ENCODE measurements around the gene HCLS1. TPM values are rescaled to one million over a fixed set of nuclear protein-coding genes. Genes with fewer than 3 reads are reported as not detected.

HCLS1 gene
- total RNA-seq, 1 experiment from 2014 or later, result 1.2 TPM

- no peak overlapping the region for H4K5ac ChIP-seq (ENCODE audit: insufficient read length, low read depth, low read length)
- no peak overlapping the region for H3K14ac ChIP-seq (ENCODE audit: insufficient read depth, low read length)
- H4K91ac ChIP-seq (ENCODE audit: insufficient read length, low read depth, low read length), result no peak overlapping the region
- no peak overlapping the region for H3K18ac ChIP-seq (ENCODE audit: insufficient read length, low read depth, low read length)
- H2AK5ac ChIP-seq (ENCODE audit: insufficient read length, low read length), result no peak overlapping the region
- H3K36me3 Mint-ChIP-seq (ENCODE audit: insufficient read depth in 1 of 3, low read depth in 3 of 3), result peaks cover 11 to 45% (median 34%) of the 10 kb centered on the region in 3 experiments
- no peaks in the 10 kb centered on the region for H3K27me3 Mint-ChIP-seq (ENCODE audit: low read depth)
- H3K4me3 Mint-ChIP-seq, result no peak overlapping the region
- H3K27ac Mint-ChIP-seq, result no peak overlapping the region
- no peak overlapping the region for H2BK20ac ChIP-seq (ENCODE audit: low read depth, low read length, poor library complexity, severe bottlenecking)
- no peaks in the 10 kb centered on the region for H3K23me2 ChIP-seq (ENCODE audit: insufficient read length, low read depth, low read length, poor library complexity, severe bottlenecking)
- no peak overlapping the region for H3K27ac ChIP-seq (ENCODE audit: insufficient read length, low read depth, low read length)
- H3K23ac ChIP-seq (ENCODE audit: insufficient read length, low read depth, low read length), result no peak overlapping the region
- H3K4me1 ChIP-seq (ENCODE audit: insufficient read depth, low read length), result no peaks in the 10 kb centered on the region
- WGBS (ENCODE audit: extremely low coverage, insufficient read length, low lambda C conversion rate), result no CpG with 5 or more reads among the region's 2 CpGs
- no peak overlapping the region for H3K56ac ChIP-seq (ENCODE audit: insufficient read length, low read depth, low read length)
- H3K79me2 ChIP-seq (ENCODE audit: insufficient read depth, low read length), result no peaks in the 10 kb centered on the region
- DNase-seq, result no peak
- H2BK12ac ChIP-seq (ENCODE audit: insufficient read length, low read depth, low read length), result no peak overlapping the region
- no peak overlapping the region for H3K9ac ChIP-seq (ENCODE audit: extremely low read depth, insufficient read length, low read length)
- H2AFZ ChIP-seq (ENCODE audit: low read length), result no peak overlapping the region
- H2BK5ac ChIP-seq (ENCODE audit: insufficient read length, low read length), result no peak overlapping the region
- no peak for TF ChIP-seq CTCF (conservative IDR thresholded peaks at IDR 0.05)
- H3K4ac ChIP-seq (ENCODE audit: low read depth, low read length), result no peak overlapping the region
- peaks cover 0 to 5% of the 10 kb centered on the region in 2 experiments; a peak in 3 of 5 replicates for H3K9me3 Mint-ChIP-seq
- no peaks in the 10 kb centered on the region for H3K9me3 ChIP-seq (ENCODE audit: control insufficient read depth, low read depth, low read length)
- H3K4me2 ChIP-seq (ENCODE audit: insufficient read depth, insufficient read length, low read length), result no peak overlapping the region
- no peaks in the 10 kb centered on the region for H3K27me3 ChIP-seq (ENCODE audit: insufficient read depth, low read length)
- peaks cover 0 to 5% of the 10 kb centered on the region in 2 experiments; a peak in 1 of 4 replicates for H3K4me1 Mint-ChIP-seq
- no peaks in the 10 kb centered on the region for H3K79me1 ChIP-seq (ENCODE audit: insufficient read depth, low read depth, low read length, poor library complexity, severe bottlenecking)
- H4K8ac ChIP-seq (replicated peaks; ENCODE audit: insufficient read length, low read depth, low read length), result no peak overlapping the region
- no peak overlapping the region for H2BK15ac ChIP-seq (ENCODE audit: low read depth, low read length)
- no peak overlapping the region for H2BK120ac ChIP-seq (ENCODE audit: low read depth, low read length, poor library complexity, severe bottlenecking)
- H4K20me1 ChIP-seq (ENCODE audit: control insufficient read depth, insufficient read depth, insufficient read length), result no peaks in the 10 kb centered on the region
- H3T11ph ChIP-seq (ENCODE audit: low read length), result no peak overlapping the region
Observed at GRCh38 chr3:121707531-121708273, 47.0 kb upstream of the HCLS1 start.

All from H9 (cell line).